Measurements from ENCODE around the gene OSBPL3. TPM values are rescaled to one million over a fixed set of nuclear protein-coding genes. Genes with fewer than 3 reads are reported as not detected.

OSBPL3 gene
- polyA plus RNA-seq, 1 donor (not counting 4 experiments of a cell fraction or from before 2014, with no cell fraction given), result 34.0 TPM

DNA sequence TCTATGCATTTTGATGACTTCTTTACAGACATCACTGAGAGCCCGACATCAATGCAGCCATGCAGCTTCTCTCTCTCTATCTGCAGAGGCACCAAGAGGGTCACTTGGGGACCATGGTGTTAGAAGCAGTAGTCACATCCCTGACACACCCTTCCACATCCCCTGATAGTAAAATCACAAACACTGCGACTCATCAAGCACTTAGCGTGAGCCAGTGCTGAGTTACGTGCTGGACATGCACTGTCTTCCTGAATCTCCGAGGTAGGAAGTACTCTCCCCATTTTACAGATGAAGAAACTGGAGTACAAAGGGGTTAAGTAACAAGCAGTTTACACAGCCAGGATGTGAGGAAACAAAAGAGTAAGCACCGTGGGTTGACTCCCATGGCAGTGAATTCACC lies 109.2 kb downstream of the OSBPL3 start:
- Histone ChIP-seq H2AFZ (ENCODE audit: control insufficient read depth, low read length) (no peak overlapping the region), H4K20me1 (ENCODE audit: control insufficient read depth, extremely low read depth, insufficient read depth, low read length) (no peaks in the 10 kb centered on the region), H3K36me3 (ENCODE audit: control insufficient read depth in 2 of 2, extremely low read depth in 1 of 2, insufficient read depth in 2 of 2, low read length in 2 of 2) (peaks cover 13 to 24% of the 10 kb centered on the region in 2 experiments), H3K79me2 (ENCODE audit: control insufficient read depth, insufficient read depth, low read length) (peaks cover 7% of the 10 kb centered on the region), H3K4me1 (ENCODE audit: control insufficient read depth, extremely low read depth, insufficient read depth, low read length) (no peaks in the 10 kb centered on the region), H3K4me3 (ENCODE audit: control insufficient read depth in 2 of 3, extremely low read depth in 1 of 3, insufficient read depth in 2 of 3, low read depth in 1 of 3, low read length in 3 of 3) (no peak overlapping the region), H3K9me1 (ENCODE audit: control insufficient read depth, extremely low read depth, insufficient read depth, low read length) (no peaks in the 10 kb centered on the region), H3K9me3 (ENCODE audit: control insufficient read depth, low read depth, low read length) (no peaks in the 10 kb centered on the region), H3K27ac (ENCODE audit: control insufficient read depth, insufficient read depth, low read length) (no peak overlapping the region), H3K27me3 (ENCODE audit: control insufficient read depth, extremely low read depth, insufficient read depth, low read length) (no peaks in the 10 kb centered on the region), H3K9ac (ENCODE audit: control insufficient read depth, extremely low read depth, insufficient read depth, low read length) (no peak overlapping the region), H3K4me2 (ENCODE audit: control insufficient read depth, extremely low read depth, insufficient read depth, low read depth, low read length) (no peak overlapping the region)
- DNase-seq (ENCODE audit: low read depth, low spot score) (no peak), FAIRE-seq (no peak)
- dilution Hi-C loops (cut with MboI; ENCODE audit: extremely low pct_ligation_motif_present, low sequenced_read_pairs), result no loop called here
- no peak for TF ChIP-seq EZH2 (IDR thresholded peaks at IDR 0.05; ENCODE audit: low read length)
- TF ChIP-seq CTCF (optimal IDR thresholded peaks at IDR 0.05 in 1 of 3, IDR thresholded peaks at IDR 0.05 in 1 of 3, conservative IDR thresholded peaks at IDR 0.05 in 1 of 3; ENCODE audit: extremely low read depth in 1 of 3, insufficient read depth in 2 of 3, low read length in 3 of 3), result no peak

DNA sequence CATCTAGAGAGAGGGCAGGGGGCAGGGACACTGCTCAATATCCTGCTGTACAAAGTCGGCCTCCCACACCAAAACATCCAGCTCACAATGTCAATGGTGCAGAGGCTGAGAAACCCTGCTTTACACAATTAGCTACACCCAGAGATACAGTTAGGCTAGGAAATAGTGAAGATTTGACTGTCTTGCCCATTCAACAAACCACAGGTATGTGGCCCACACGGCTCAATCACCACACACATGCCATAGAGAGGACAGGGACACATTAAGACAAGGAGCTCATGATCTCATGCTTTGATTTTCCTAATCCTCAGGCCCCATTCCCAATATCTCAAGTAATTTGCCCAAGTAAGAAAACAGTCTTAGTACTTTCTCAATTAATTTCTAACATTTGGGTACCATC lies 110.4 kb downstream of the OSBPL3 start:
- FAIRE-seq, result peak; percentile 81
- no peaks in the 10 kb centered on the region for H3K9me3 ChIP-seq (ENCODE audit: control insufficient read depth, low read depth, low read length)

More for the DNA sequence above, 110.4 kb downstream of the OSBPL3 start:
- Histone ChIP-seq H3K4me3 (ENCODE audit: control insufficient read depth in 2 of 3, extremely low read depth in 1 of 3, insufficient read depth in 2 of 3, low read depth in 1 of 3, low read length in 3 of 3) (no peak overlapping the region), H3K36me3 (ENCODE audit: control insufficient read depth in 2 of 2, extremely low read depth in 1 of 2, insufficient read depth in 2 of 2, low read length in 2 of 2) (peaks cover 18 to 33% of the 10 kb centered on the region in 2 experiments), H3K9ac (ENCODE audit: control insufficient read depth, extremely low read depth, insufficient read depth, low read length) (no peak overlapping the region), H3K9me1 (ENCODE audit: control insufficient read depth, extremely low read depth, insufficient read depth, low read length) (no peaks in the 10 kb centered on the region), H4K20me1 (ENCODE audit: control insufficient read depth, extremely low read depth, insufficient read depth, low read length) (no peaks in the 10 kb centered on the region), H3K27me3 (ENCODE audit: control insufficient read depth, extremely low read depth, insufficient read depth, low read length) (no peaks in the 10 kb centered on the region), H3K27ac (ENCODE audit: control insufficient read depth, insufficient read depth, low read length) (no peak overlapping the region), H3K4me2 (ENCODE audit: control insufficient read depth, extremely low read depth, insufficient read depth, low read depth, low read length) (no peak overlapping the region), H2AFZ (ENCODE audit: control insufficient read depth, low read length) (no peak overlapping the region), H3K79me2 (ENCODE audit: control insufficient read depth, insufficient read depth, low read length) (peaks cover 4% of the 10 kb centered on the region), H3K4me1 (ENCODE audit: control insufficient read depth, extremely low read depth, insufficient read depth, low read length) (no peaks in the 10 kb centered on the region)
- TF ChIP-seq CTCF (optimal IDR thresholded peaks at IDR 0.05 in 1 of 3, IDR thresholded peaks at IDR 0.05 in 1 of 3, conservative IDR thresholded peaks at IDR 0.05 in 1 of 3; ENCODE audit: extremely low read depth in 1 of 3, insufficient read depth in 2 of 3, low read length in 3 of 3), result no peak
- no peak for TF ChIP-seq EZH2 (IDR thresholded peaks at IDR 0.05; ENCODE audit: low read length)
- no peak for DNase-seq (ENCODE audit: low read depth, low spot score)
- dilution Hi-C loops (cut with MboI; ENCODE audit: extremely low pct_ligation_motif_present, low sequenced_read_pairs), result no loop called here
